GM12878 (cell line): ENCODE results near the gene CDC14A. TPM values are rescaled to one million over a fixed set of nuclear protein-coding genes. Genes with fewer than 3 reads are reported as not detected.

ENCODE experiments used
- BCL11A ChIP-seq: IDR thresholded peaks from 2 replicates; pipeline ENCODE4 v1.6.1; 2011; ENCODE audit warnings: low read depth, low read length
- BRCA1 ChIP-seq: IDR thresholded peaks from 2 replicates; pipeline ENCODE4 v1.6.1; 2011; ENCODE audit warnings: low read depth, low read length, improper control_type of control experiment
- CBFB ChIP-seq: IDR thresholded peaks from 2 replicates; pipeline ENCODE4 v1.6.1; 2016; ENCODE audit warnings: antibody characterized with exemption, low read depth
- CEBPB ChIP-seq, 2 experiments: fragments of 150-350 bp in 1 of 2; IDR thresholded peaks; 2 replicates each; pipeline ENCODE4 v1.6.1; 2012 to 2014; ENCODE audit warnings: low read depth in 2 of 2, low read length in 2 of 2, borderline replicate concordance in 1 of 2, inconsistent platforms in 1 of 2
- FOXM1 ChIP-seq: IDR thresholded peaks from 2 replicates; pipeline ENCODE4 v1.6.1; 2012; ENCODE audit warnings: low read depth, mild to moderate bottlenecking, inconsistent platforms, low read length, moderate library complexity
- GABPA ChIP-seq: IDR thresholded peaks from 2 replicates; pipeline ENCODE4 v1.6.1; 2014; ENCODE audit warnings: antibody characterized with exemption, low read depth, mild to moderate bottlenecking, inconsistent platforms
- HDAC6 ChIP-seq: fragments of 200-600 bp; sonication (generic); IDR thresholded peaks from one replicate; pipeline ENCODE4 v1.8.0; 2017; ENCODE audit warnings: antibody characterized with exemption; ENCODE audit not compliant: unreplicated experiment
- IKZF1 ChIP-seq: fragments of 450-650 bp; conservative IDR thresholded peaks from 2 replicates; pipeline ENCODE4 v1.6.1; 2017; ENCODE audit warnings: antibody characterized with exemption, mild to moderate bottlenecking
- IRF4 ChIP-seq: IDR thresholded peaks from 2 replicates; pipeline ENCODE4 v1.6.1; 2011; ENCODE audit warnings: low read depth, low read length
- JUNB ChIP-seq: IDR thresholded peaks from 2 replicates; pipeline ENCODE4 v1.6.1; 2016; ENCODE audit warnings: antibody characterized with exemption, mild to moderate bottlenecking
- JUND ChIP-seq: IDR thresholded peaks from 2 replicates; pipeline ENCODE4 v1.6.1; 2012; ENCODE audit warnings: low read depth, mild to moderate bottlenecking, low read length, improper control_type of control experiment, moderate library complexity
- KLF5 ChIP-seq: fragments of 450-650 bp; IDR thresholded peaks from 2 replicates; pipeline ENCODE4 v1.6.1; 2014; ENCODE audit warnings: mild to moderate bottlenecking; ENCODE audit not compliant: partially characterized antibody
- LARP7 ChIP-seq: fragments of 450-650 bp; IDR thresholded peaks from 2 replicates; pipeline ENCODE4 v1.6.1; 2017; ENCODE audit warnings: mild to moderate bottlenecking
- NBN ChIP-seq: fragments of 450-650 bp; IDR thresholded peaks from 2 replicates; pipeline ENCODE4 v1.6.1; 2016
- NFXL1 ChIP-seq: fragments of 450-650 bp; IDR thresholded peaks from 2 replicates; pipeline ENCODE4 v1.6.1; 2017; ENCODE audit warnings: antibody characterized with exemption, mild to moderate bottlenecking, borderline replicate concordance
- POLR2AphosphoS2 ChIP-seq: IDR thresholded peaks from 2 replicates; pipeline ENCODE4 v1.6.1; 2011; ENCODE audit warnings: low read depth, mild to moderate bottlenecking, low read length, improper control_type of control experiment, moderate library complexity
- RUNX3 ChIP-seq: IDR thresholded peaks from 2 replicates; pipeline ENCODE4 v1.6.1; 2012; ENCODE audit warnings: low read length, inconsistent platforms
- SREBF1 ChIP-seq: IDR thresholded peaks from 2 replicates; pipeline ENCODE4 v1.6.1; 2012; ENCODE audit warnings: mild to moderate bottlenecking, low read length
- WRNIP1 ChIP-seq: IDR thresholded peaks from 2 replicates; pipeline ENCODE4 v1.6.1; 2011; ENCODE audit warnings: low read depth, low read length, improper control_type of control experiment, borderline replicate concordance
- ZNF207 ChIP-seq: fragments of 450-650 bp; IDR thresholded peaks from 2 replicates; pipeline ENCODE4 v1.6.1; 2014; ENCODE audit warnings: antibody characterized with exemption, mild to moderate bottlenecking, borderline replicate concordance
- ZNF24 ChIP-seq: fragments of 450-650 bp; IDR thresholded peaks from 2 replicates; pipeline ENCODE4 v1.6.1; 2017; ENCODE audit warnings: antibody characterized with exemption, mild to moderate bottlenecking
- ZNF384 ChIP-seq: IDR thresholded peaks from 2 replicates; pipeline ENCODE4 v1.6.1; 2012; ENCODE audit warnings: low read depth, mild to moderate bottlenecking, low read length, improper control_type of control experiment, borderline replicate concordance
- ZZZ3 ChIP-seq: IDR thresholded peaks from 2 replicates; pipeline ENCODE4 v1.6.1; 2011; ENCODE audit warnings: low read depth; ENCODE audit not compliant: control insufficient read depth, insufficient read length
- polyA plus RNA-seq, 11 experiments: library from polyadenylated mRNA; depleted of rRNA in 4 of 11; unstranded in 6 of 11; stranded (reverse) in 5 of 11; fragments of >200 nt; fragmentation: Nextera tagmentation in 4 of 11; fragmentation: Illumina TruSeq in 1 of 11; extraction: Ambion mirVana in 4 of 11; extraction: Trizol in 1 of 11; gene quantifications; 1 replicate in 1 of 11; 2 replicates in 10 of 11; pipeline versions ENCODE4 v1.2.1 to v1.2.3, GENCODE V29; 2011 to 2016; ENCODE audit warnings: inconsistent platforms in 2 of 11, missing spikeins in 2 of 11, low read depth in 1 of 11
- total RNA-seq, 4 experiments: library from RNA; depleted of rRNA in 3 of 4; stranded (reverse); fragments of >200 nt in 3 of 4; fragmentation: Illumina TruSeq in 1 of 4; extraction: Trizol in 1 of 4; gene quantifications; 2 replicates each; pipeline versions ENCODE4 v1.2.1 to v1.2.3, GENCODE V29; 2013 to 2021
- TF ChIP-seq, protein P1 (sequence below): fragments of 450-650 bp; IDR thresholded peaks from 2 replicates; pipeline ENCODE4 v1.6.1; 2017; ENCODE audit warnings: mild to moderate bottlenecking, low read depth, inconsistent platforms; ENCODE audit not compliant: poor library complexity, severe bottlenecking
- TF ChIP-seq, protein P2 (sequence below): IDR thresholded peaks from 2 replicates; pipeline ENCODE4 v1.6.1; 2012; ENCODE audit warnings: low read depth, low read length, improper control_type of control experiment
- TF ChIP-seq, protein P3 (sequence below): IDR thresholded peaks from 2 replicates; pipeline ENCODE4 v1.6.1; 2011; ENCODE audit warnings: borderline replicate concordance, low read depth, mild to moderate bottlenecking, moderate library complexity, mixed read lengths, low read length; ENCODE audit not compliant: insufficient read depth; ENCODE audit errors: extremely low read length
- TF ChIP-seq, protein P4 (sequence below): fragments of 450-650 bp; IDR thresholded peaks from 2 replicates; pipeline ENCODE4 v1.6.1; 2018; ENCODE audit warnings: borderline replicate concordance, mild to moderate bottlenecking; ENCODE audit not compliant: partially characterized antibody

CDC14A gene
- total and polyA plus RNA-seq, 10 of the 15 experiments (the other 5 are each of a cell fraction or from before 2014, with no cell fraction given): 1.5 to 7.1 (median 5.5) TPM

DNA sequence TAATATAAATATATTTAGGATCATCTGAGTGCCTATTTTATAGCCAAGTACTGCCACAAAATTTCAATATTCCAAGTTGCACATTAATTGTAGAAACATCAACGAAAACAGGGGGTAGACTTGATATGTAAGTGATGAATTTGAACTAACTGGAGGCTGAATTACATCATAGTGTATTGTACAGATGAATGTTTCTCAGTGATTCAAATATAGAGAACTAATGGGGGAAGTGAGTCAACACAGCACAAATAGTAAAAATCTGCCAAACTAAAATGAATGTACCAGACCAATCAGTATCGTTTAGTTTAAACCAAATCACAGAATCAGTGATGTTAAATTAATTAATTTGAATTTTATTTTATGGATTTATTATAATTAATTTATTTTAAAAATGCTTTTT lies 43.5 kb upstream of the CDC14A start (continued):
- peak; percentile 66; the same call in 1 of the 2 replicates for TF ChIP-seq BCL11A
- TF ChIP-seq, protein P1, sequence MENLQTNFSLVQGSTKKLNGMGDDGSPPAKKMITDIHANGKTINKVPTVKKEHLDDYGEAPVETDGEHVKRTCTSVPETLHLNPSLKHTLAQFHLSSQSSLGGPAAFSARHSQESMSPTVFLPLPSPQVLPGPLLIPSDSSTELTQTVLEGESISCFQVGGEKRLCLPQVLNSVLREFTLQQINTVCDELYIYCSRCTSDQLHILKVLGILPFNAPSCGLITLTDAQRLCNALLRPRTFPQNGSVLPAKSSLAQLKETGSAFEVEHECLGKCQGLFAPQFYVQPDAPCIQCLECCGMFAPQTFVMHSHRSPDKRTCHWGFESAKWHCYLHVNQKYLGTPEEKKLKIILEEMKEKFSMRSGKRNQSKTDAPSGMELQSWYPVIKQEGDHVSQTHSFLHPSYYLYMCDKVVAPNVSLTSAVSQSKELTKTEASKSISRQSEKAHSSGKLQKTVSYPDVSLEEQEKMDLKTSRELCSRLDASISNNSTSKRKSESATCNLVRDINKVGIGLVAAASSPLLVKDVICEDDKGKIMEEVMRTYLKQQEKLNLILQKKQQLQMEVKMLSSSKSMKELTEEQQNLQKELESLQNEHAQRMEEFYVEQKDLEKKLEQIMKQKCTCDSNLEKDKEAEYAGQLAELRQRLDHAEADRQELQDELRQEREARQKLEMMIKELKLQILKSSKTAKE: no peak
- TF ChIP-seq IRF4: peak; percentile 60; the same call in 1 of the 2 replicates
- TF ChIP-seq GABPA: peak; percentile 50; the same call in 1 of the 2 replicates
- TF ChIP-seq ZNF207: no peak
- TF ChIP-seq KLF5: no peak
- peak; percentile 46; the same call in 1 of the 2 replicates for TF ChIP-seq RUNX3
- no peak for TF ChIP-seq NFXL1
- TF ChIP-seq LARP7: no peak
- TF ChIP-seq, protein P2, sequence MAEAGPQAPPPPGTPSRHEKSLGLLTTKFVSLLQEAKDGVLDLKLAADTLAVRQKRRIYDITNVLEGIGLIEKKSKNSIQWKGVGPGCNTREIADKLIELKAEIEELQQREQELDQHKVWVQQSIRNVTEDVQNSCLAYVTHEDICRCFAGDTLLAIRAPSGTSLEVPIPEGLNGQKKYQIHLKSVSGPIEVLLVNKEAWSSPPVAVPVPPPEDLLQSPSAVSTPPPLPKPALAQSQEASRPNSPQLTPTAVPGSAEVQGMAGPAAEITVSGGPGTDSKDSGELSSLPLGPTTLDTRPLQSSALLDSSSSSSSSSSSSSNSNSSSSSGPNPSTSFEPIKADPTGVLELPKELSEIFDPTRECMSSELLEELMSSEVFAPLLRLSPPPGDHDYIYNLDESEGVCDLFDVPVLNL: no peak
- no peak for TF ChIP-seq SREBF1
- no peak for TF ChIP-seq ZNF384
- TF ChIP-seq POLR2AphosphoS2: no peak
- no peak for TF ChIP-seq WRNIP1
- TF ChIP-seq HDAC6: no peak
- TF ChIP-seq JUND: no peak
- peak; percentile 98 for TF ChIP-seq JUNB
- TF ChIP-seq, protein P3, sequence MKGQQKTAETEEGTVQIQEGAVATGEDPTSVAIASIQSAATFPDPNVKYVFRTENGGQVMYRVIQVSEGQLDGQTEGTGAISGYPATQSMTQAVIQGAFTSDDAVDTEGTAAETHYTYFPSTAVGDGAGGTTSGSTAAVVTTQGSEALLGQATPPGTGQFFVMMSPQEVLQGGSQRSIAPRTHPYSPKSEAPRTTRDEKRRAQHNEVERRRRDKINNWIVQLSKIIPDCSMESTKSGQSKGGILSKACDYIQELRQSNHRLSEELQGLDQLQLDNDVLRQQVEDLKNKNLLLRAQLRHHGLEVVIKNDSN: no peak
- TF ChIP-seq FOXM1: peak; percentile 36; the same call in 1 of the 2 replicates
- no peak for TF ChIP-seq NBN
- no peak for TF ChIP-seq ZNF24
- TF ChIP-seq, protein P4, sequence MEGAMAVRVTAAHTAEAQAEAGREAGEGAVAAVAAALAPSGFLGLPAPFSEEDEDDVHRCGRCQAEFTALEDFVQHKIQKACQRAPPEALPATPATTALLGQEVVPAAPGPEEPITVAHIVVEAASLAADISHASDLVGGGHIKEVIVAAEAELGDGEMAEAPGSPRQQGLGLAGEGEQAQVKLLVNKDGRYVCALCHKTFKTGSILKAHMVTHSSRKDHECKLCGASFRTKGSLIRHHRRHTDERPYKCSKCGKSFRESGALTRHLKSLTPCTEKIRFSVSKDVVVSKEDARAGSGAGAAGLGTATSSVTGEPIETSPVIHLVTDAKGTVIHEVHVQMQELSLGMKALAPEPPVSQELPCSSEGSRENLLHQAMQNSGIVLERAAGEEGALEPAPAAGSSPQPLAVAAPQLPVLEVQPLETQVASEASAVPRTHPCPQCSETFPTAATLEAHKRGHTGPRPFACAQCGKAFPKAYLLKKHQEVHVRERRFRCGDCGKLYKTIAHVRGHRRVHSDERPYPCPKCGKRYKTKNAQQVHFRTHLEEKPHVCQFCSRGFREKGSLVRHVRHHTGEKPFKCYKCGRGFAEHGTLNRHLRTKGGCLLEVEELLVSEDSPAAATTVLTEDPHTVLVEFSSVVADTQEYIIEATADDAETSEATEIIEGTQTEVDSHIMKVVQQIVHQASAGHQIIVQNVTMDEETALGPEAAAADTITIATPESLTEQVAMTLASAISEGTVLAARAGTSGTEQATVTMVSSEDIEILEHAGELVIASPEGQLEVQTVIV: no peak
- TF ChIP-seq CBFB: no peak
- TF ChIP-seq BRCA1: no peak
- no peak for TF ChIP-seq CEBPB (IDR thresholded peaks at IDR 0.05; ENCODE audit: borderline replicate concordance in 1 of 2, low read depth in 2 of 2, low read length in 2 of 2)
- no peak for TF ChIP-seq ZZZ3
- no peak for TF ChIP-seq IKZF1
